ENCODE results near the gene CHST13.

The CHST13 gene

GRCh38 chr3:126570103-126570541 is 46.2 kb downstream of the CHST13 start:
- TF ChIP-seq CTCF (IDR thresholded peaks at IDR 0.05): no peak

- no peak for TF ChIP-seq CTCF (IDR thresholded peaks at IDR 0.05)
Observed at GRCh38 chr3:126571078-126571477, 47.1 kb downstream of the CHST13 start.

- TF ChIP-seq CTCF (IDR thresholded peaks at IDR 0.05): no peak
Observed at GRCh38 chr3:126573492-126574117, 49.6 kb downstream of the CHST13 start.

GRCh38 chr3:126577261-126577660 is 53.3 kb downstream of the CHST13 start:
- TF ChIP-seq CTCF (IDR thresholded peaks at IDR 0.05): no peak

- no peak for TF ChIP-seq CTCF (IDR thresholded peaks at IDR 0.05)
Observed at GRCh38 chr3:126578702-126579101, 54.7 kb downstream of the CHST13 start.

- no peak for TF ChIP-seq CTCF (IDR thresholded peaks at IDR 0.05)
Observed at GRCh38 chr3:126580746-126581145, 56.8 kb downstream of the CHST13 start.

- TF ChIP-seq CTCF (IDR thresholded peaks at IDR 0.05): no peak
Observed at GRCh38 chr3:126581569-126581968, 57.6 kb downstream of the CHST13 start.

- no peak for TF ChIP-seq CTCF (IDR thresholded peaks at IDR 0.05)
Observed at GRCh38 chr3:126582311-126582710, 58.4 kb downstream of the CHST13 start.

Measured in LNCAP (cell line).